GM10248 (cell line): ENCODE results near the gene SHE.

ENCODE experiments used
- CTCF ChIA-PET: fragments of 300-600 bp; sonication (Branson Sonifier 250); formaldehyde crosslinking; extraction: SDS; loops from one replicate; lab custom pipeline; 2021; ENCODE audit warnings: antibody characterized with exemption; lab: Yijun Ruan, JAX
- POLR2A ChIA-PET: fragments of 350-650 bp; sonication (Branson Sonifier 250); formaldehyde crosslinking; extraction: SDS; loops from one replicate; lab custom pipeline; 2020; ENCODE audit warnings: antibody characterized with exemption; lab: Yijun Ruan, JAX
- DNase-seq: peaks from one replicate; pipeline ENCODE4 v3.0.0; 2012; ENCODE audit errors: extremely low spot score
- TF ChIP-seq, protein P1 (sequence below): IDR thresholded peaks from 2 replicates; pipeline ENCODE4 v1.5.1; 2012; ENCODE audit warnings: mild to moderate bottlenecking, low read depth; ENCODE audit errors: extremely low read depth, missing control alignments, control extremely low read depth

The SHE gene

DNA sequence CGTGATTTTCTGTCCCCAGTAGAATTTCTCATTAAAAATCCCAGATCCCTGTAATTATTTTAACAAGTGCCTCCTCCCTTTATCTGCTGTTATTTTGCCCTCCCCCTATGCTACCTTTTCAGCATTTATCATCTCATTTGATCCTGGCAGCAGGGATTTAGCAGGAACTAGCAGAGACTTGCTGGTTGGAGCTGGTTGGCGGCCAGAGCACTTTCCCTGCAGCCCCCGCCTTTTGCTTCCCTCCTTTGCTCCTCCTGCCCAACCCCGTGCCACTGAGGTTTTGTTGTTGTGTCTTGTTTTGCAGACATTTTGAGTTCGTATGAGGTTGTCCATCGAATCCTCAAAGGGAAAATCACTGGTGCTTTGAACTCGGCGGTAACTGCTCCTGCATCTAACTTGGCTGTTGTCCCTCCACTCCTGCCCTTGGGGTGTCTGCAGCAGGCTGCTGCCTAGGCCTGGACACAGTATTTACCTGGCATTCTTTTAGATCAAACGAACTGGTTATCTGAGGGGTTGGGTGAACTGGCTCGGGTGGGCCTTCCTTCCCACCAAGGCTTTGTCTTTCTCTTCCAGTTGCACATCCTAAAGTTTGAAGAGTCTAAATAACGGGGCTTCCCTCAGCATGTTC, 45.0 kb upstream of the SHE start:
- no peak for DNase-seq
- TF ChIP-seq, protein P1, sequence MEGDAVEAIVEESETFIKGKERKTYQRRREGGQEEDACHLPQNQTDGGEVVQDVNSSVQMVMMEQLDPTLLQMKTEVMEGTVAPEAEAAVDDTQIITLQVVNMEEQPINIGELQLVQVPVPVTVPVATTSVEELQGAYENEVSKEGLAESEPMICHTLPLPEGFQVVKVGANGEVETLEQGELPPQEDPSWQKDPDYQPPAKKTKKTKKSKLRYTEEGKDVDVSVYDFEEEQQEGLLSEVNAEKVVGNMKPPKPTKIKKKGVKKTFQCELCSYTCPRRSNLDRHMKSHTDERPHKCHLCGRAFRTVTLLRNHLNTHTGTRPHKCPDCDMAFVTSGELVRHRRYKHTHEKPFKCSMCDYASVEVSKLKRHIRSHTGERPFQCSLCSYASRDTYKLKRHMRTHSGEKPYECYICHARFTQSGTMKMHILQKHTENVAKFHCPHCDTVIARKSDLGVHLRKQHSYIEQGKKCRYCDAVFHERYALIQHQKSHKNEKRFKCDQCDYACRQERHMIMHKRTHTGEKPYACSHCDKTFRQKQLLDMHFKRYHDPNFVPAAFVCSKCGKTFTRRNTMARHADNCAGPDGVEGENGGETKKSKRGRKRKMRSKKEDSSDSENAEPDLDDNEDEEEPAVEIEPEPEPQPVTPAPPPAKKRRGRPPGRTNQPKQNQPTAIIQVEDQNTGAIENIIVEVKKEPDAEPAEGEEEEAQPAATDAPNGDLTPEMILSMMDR: no peak
- ChIA-PET POLR2A (interaction anchor here (0.7 kb wide), 1 partner anchor 61 kb away, joined by 3 read pairs; no protein-coding TSS in a partner anchor), CTCF (interaction anchor here (0.6 to 14.3 kb wide), 68 partner anchors 8 to 473 kb away, joined by 3 to 369 read pairs (median 4); partner anchors contain the start of genes SHE, TDRD10 and UBE2Q1)

- DNase-seq: peak; percentile 82
- POLR2A ChIA-PET: interaction anchor here (0.7 kb wide), 1 partner anchor 60 kb away, joined by 3 read pairs; no protein-coding TSS in a partner anchor
- CTCF ChIA-PET: interaction anchor here (0.6 to 14.3 kb wide), 72 partner anchors 9 to 473 kb away, joined by 3 to 369 read pairs (median 4); partner anchors contain the start of genes SHE, TDRD10 and UBE2Q1
- TF ChIP-seq, protein P1: peak; percentile 89
Measured at GRCh38 chr1:154546264-154547063, 44.3 kb upstream of the SHE start.

DNA sequence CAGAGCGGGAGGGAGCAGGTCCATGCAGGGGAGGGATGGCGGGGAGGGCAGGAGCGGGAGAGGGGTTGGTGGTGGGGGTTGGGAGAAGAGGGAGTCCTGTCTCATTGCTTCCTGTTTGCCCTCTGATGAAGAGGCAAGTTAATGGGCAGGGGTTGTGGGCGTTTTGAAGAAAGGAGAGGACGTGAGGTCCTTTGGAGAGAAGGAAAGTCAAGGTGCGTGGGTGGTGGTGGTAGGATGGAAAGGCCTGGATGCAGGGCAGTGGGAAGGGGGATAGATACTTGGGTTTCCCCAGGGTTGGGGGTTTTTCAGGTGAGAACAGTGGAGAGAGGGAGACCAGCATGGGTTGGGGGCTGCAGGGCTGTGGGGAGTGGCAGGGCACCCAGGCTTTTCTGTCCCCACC, 39.0 kb upstream of the SHE start:
- POLR2A ChIA-PET: no interaction called here
- TF ChIP-seq, protein P1: no peak
- DNase-seq: no peak
- CTCF ChIA-PET: interaction anchor here (0.9 to 10.7 kb wide), 3 partner anchors 46 to 61 kb away, joined by 3 to 60 read pairs (median 3); no protein-coding TSS in a partner anchor

DNA sequence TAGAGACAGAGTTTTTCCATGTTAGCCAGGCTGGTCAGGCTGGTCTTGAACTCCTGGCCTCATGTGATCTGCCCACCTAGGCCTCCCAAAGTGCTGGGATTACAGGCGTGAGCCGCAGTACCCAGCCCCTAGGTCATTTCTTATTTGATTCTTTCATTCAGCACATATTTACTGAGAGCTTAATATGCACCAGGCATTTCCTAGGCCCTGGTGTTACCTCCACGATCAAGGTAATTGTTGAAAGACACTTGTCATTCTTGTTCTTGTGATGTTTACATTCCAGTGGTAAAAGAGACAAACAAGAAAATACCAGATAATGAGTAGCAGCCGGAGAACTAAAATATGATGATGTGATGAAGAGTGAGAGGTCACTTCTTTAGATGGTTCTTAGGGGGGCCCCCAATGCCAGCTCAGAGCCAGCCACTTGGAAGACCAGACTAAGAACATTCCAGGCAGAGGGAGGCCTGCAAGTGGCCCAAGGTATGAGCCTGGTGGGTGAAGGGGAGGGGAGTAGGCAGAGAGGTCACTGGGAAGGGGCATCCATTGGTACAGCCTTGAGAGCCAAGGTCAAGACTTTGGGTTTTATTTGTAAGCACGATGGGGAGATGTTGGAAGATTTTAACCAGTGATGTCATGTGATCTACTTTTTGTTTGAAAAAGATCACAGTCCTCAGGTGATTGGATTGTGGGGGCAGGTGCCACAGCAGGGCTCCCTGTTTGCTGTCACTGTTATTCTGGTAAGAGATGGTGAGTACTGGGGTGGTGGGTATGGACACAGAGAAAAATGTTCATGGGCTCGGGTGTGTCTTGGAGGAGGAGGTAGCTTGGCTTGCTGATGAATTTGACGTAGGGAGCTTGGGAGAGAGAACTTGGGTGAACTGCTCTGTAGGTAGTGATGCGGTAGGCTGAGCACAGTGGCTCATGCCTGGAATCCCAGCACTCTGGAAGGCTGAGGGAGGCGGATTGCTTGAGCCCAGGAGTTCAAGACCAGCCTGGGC, 37.6 kb upstream of the SHE start:
- TF ChIP-seq, protein P1: no peak
- no peak for DNase-seq
- POLR2A ChIA-PET: no interaction called here
- CTCF ChIA-PET: interaction anchor here (10.7 kb wide), 1 partner anchor 60 kb away, joined by 60 read pairs; no protein-coding TSS in a partner anchor

DNA sequence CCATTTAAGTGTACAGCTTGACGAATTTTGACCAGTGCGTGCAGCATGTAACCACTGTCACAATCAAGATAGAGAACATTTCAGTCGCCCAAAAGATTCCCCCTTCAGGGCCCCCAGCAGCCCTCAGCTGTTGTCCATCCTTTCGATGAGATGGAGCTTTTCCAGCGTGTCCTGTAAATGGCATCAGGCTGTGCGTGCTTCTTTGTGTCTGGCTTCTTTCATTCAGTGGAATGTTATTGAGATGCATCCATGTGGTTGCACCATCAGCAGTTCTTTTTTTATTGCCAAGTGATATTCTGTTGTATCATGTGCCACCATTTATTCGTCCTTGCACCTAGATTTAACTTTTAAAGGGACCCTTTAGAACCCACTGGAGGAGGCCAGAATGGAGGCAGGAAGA, 34.4 kb upstream of the SHE start:
- CTCF ChIA-PET: interaction anchor here (0.6 to 10.7 kb wide), 4 partner anchors 9 to 56 kb away, joined by 3 to 60 read pairs (median 9); no protein-coding TSS in a partner anchor
- no peak for DNase-seq
- TF ChIP-seq, protein P1: no peak
- POLR2A ChIA-PET: no interaction called here
